ENCODE measurements around the gene TMCC1.

- TF ChIP-seq POLR2A (IDR thresholded peaks at IDR 0.05; ENCODE audit: low read length) (no peak), GATA1 (IDR thresholded peaks at IDR 0.05; ENCODE audit: low read depth, low read length) (no peak)
These were observed 127.4 kb downstream of the TMCC1 start for GRCh38 chr3:129766135-129766534.
